GM12891 (cell line): ENCODE measurements around the gene RANBP3.

Source experiments
- DNase-seq: peaks from one replicate; pipeline ENCODE4 v3.0.0; 2011; ENCODE audit warnings: low spot score; ENCODE audit not compliant: insufficient read length
- FAIRE-seq: peaks from 2 replicates; lab custom pipeline; 2011; peaks lifted over from hg19 to GRCh38; lab: Jason Lieb, UNC
- PAX5 ChIP-seq: IDR thresholded peaks from 2 replicates; pipeline ENCODE4 v1.6.1; 2011; ENCODE audit warnings: low read length, moderate library complexity, mild to moderate bottlenecking; ENCODE audit not compliant: insufficient read depth, severe bottlenecking
- POLR2A ChIP-seq: IDR thresholded peaks from 2 replicates; pipeline ENCODE4 v1.6.1; 2011; ENCODE audit warnings: low read depth, low read length, control low read depth
- POLR2AphosphoS5 ChIP-seq: IDR thresholded peaks from 2 replicates; pipeline ENCODE4 v1.6.1; 2011; ENCODE audit warnings: low read depth, low read length, control low read depth
- POU2F2 ChIP-seq: IDR thresholded peaks from 2 replicates; pipeline ENCODE4 v1.6.1; 2011; ENCODE audit warnings: low read depth, mild to moderate bottlenecking, control low read depth, low read length, moderate library complexity
- SPI1 ChIP-seq: IDR thresholded peaks from 2 replicates; pipeline ENCODE4 v1.6.1; 2011; ENCODE audit warnings: low read depth, low read length, control low read depth
- TAF1 ChIP-seq: IDR thresholded peaks from 2 replicates; pipeline ENCODE4 v1.6.1; 2011; ENCODE audit warnings: low read depth, low read length, control low read depth

Gene RANBP3

GRCh38 chr19:5937550-5937949 is 40.4 kb downstream of the RANBP3 start:
- no peak for DNase-seq
- TF ChIP-seq POLR2A: no peak
- no peak for TF ChIP-seq TAF1
- TF ChIP-seq PAX5: no peak
- no peak for TF ChIP-seq POU2F2
- no peak for TF ChIP-seq SPI1
- TF ChIP-seq POLR2AphosphoS5: no peak
- no peak for FAIRE-seq

GRCh38 chr19:5936292-5936592 is 41.7 kb downstream of the RANBP3 start:
- DNase-seq: no peak
- TF ChIP-seq PAX5: no peak
- no peak for TF ChIP-seq POLR2AphosphoS5
- no peak for TF ChIP-seq TAF1
- no peak for TF ChIP-seq POU2F2
- TF ChIP-seq SPI1: no peak
- TF ChIP-seq POLR2A: no peak

GRCh38 chr19:5935473-5936291 is 42.3 kb downstream of the RANBP3 start:
- FAIRE-seq (no peak), DNase-seq (no peak)
- TF ChIP-seq POU2F2 (no peak), SPI1 (no peak), POLR2A (no peak), POLR2AphosphoS5 (no peak), PAX5 (no peak), TAF1 (no peak)

More at GRCh38 chr19:5936292-5936592, 41.7 kb downstream of the RANBP3 start:
- no peak for FAIRE-seq

GRCh38 chr19:5934774-5935472 is 43.0 kb downstream of the RANBP3 start:
- FAIRE-seq (no peak), DNase-seq (no peak)
- no peak for TF ChIP-seq TAF1
- TF ChIP-seq SPI1: no peak
- no peak for TF ChIP-seq POLR2AphosphoS5
- TF ChIP-seq POU2F2: no peak
- TF ChIP-seq POLR2A: no peak
- TF ChIP-seq PAX5: no peak

GRCh38 chr19:5934069-5934401 is 43.9 kb downstream of the RANBP3 start:
- DNase-seq (no peak), FAIRE-seq (no peak)
- no peak for TF ChIP-seq SPI1
- TF ChIP-seq POLR2A: no peak
- no peak for TF ChIP-seq POU2F2
- TF ChIP-seq POLR2AphosphoS5: no peak
- TF ChIP-seq TAF1: no peak
- TF ChIP-seq PAX5: no peak

GRCh38 chr19:5933391-5934068 is 44.4 kb downstream of the RANBP3 start:
- TF ChIP-seq TAF1 (no peak), POU2F2 (no peak), PAX5 (no peak), POLR2AphosphoS5 (no peak), SPI1 (no peak), POLR2A (no peak)
- FAIRE-seq (no peak), DNase-seq (no peak)

DNA sequence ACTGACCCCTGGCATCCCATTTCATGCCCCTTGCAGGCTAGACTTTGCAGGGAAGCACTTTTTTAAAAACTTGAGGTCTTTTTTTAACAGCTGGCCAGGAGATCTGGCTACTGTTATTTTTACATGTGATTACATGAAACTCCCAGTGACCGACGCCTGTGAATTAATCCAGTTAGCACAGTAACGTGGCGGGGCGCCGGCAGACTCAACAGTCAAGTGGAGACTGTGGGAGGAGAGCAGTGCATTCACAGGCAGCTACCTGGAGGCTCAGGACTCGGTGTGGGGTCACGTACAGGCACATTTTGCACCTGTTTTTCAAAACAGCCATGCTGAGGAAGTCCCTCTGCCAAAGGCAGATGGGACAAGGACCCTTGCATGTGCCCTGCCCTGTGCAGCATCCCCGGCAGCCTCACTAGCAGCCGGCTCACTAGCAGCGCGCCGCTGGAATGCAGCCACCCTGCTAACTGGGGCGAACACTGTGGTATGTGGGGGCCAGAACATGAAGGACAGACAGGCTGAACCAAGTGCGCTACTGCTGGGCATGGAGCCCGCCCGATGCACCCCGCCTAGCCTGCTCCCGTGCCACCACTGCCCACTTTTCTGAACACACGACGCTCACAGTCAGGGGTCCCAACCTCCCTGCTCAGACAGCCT is 45.2 kb downstream of the RANBP3 start:
- DNase-seq (no peak), FAIRE-seq (no peak)
- TF ChIP-seq POLR2AphosphoS5 (no peak), POLR2A (no peak), POU2F2 (no peak), PAX5 (no peak), TAF1 (no peak), SPI1 (no peak)

DNA sequence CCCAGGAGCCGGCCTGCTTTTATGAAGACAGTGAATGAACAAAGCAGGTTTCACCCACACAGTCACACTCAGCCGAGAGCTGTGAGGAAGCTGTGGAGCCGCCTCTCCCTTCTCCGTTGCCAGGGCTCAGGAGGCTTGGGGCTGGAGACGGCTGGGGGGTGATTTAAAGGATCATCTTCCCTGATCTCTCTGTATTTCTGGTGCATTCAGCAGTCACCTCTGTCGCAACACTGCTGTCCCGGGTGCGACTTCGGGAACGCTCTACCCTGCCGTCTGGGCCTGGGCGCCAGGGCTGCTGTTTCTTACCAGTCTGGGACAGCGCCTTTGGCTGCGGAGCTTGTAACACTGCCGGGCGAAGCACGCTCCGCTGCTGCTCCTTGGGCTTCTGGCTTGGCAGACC is 45.8 kb downstream of the RANBP3 start:
- TF ChIP-seq PAX5: no peak
- no peak for TF ChIP-seq SPI1
- TF ChIP-seq POLR2AphosphoS5: no peak
- no peak for DNase-seq
- FAIRE-seq: no peak

DNA sequence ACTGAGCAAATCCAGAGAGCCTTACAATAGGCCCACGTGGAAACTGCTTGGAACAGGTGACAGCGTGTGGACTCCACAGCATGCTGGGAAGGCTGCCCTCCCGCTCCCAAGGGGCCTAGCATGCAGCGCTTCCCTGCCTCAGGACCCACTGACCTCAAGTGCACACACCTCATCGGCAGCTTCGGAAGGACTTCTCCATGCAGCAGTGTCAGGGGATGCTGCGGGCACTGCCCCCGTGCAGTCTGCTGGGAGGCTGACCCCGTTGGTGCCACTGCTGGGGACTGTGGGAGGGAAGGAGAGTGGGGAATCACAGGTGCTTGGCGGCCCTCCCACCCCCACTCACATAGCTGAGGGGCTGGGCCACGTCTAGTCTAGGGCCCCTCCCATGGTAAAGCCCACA is 46.7 kb downstream of the RANBP3 start:
- DNase-seq: no peak
- TF ChIP-seq POLR2A: no peak
- TF ChIP-seq SPI1: no peak
- FAIRE-seq: no peak
